Effector CD8-positive, alpha-beta T cell (primary cell): ENCODE data around the gene PACC1.
A peak's percentile ranks its signal among the peaks of the same experiment; 100 is the strongest.

Experiments
- DNase-seq: peaks from one replicate; lab custom pipeline; 2025; lab: John Stamatoyannopoulos, UW

PACC1 gene

GRCh38 chr1:212437179-212437798 lies 22.6 kb upstream of the PACC1 start:
- no peak for DNase-seq

- no peak for DNase-seq
Observed at GRCh38 chr1:212434992-212435391, 20.3 kb upstream of the PACC1 start.

- no peak for DNase-seq
Observed at GRCh38 chr1:212433577-212434462, 19.1 kb upstream of the PACC1 start.

GRCh38 chr1:212432661-212433576 lies 18.2 kb upstream of the PACC1 start, which contains the start of gene NENF:
TSS of gene NENF (plus strand) at chr1:212432920. CDS start at chr1:212432944, 24 bp downstream.
- peak; percentile 49 for DNase-seq

GRCh38 chr1:212432272-212432660 lies 17.6 kb upstream of the PACC1 start:
- no peak for DNase-seq

- no peak for DNase-seq
Observed at GRCh38 chr1:212431644-212432043, 17.0 kb upstream of the PACC1 start.

- no peak for DNase-seq
Observed at GRCh38 chr1:212430955-212431394, 16.3 kb upstream of the PACC1 start.

- DNase-seq, result no peak
Observed at GRCh38 chr1:212430416-212430815, 15.7 kb upstream of the PACC1 start.

GRCh38 chr1:212428496-212428895 lies 13.8 kb upstream of the PACC1 start:
- no peak for DNase-seq

- no peak for DNase-seq
Observed at GRCh38 chr1:212423879-212424278, 9.2 kb upstream of the PACC1 start.

GRCh38 chr1:212421165-212421564 lies 6.5 kb upstream of the PACC1 start:
- DNase-seq, result no peak

GRCh38 chr1:212415107-212415841 lies 588 bp upstream of the PACC1 start:
- DNase-seq, result no peak

- DNase-seq, result no peak
Observed at GRCh38 chr1:212413902-212414327, 771 bp downstream of the PACC1 start.

- no peak for DNase-seq
Observed at GRCh38 chr1:212412374-212412773, 2.3 kb downstream of the PACC1 start.

GRCh38 chr1:212410231-212410820 lies 4.4 kb downstream of the PACC1 start:
- no peak for DNase-seq

- no peak for DNase-seq
Observed at GRCh38 chr1:212402666-212403321, 11.9 kb downstream of the PACC1 start.

- DNase-seq, result no peak
Observed at GRCh38 chr1:212401838-212402582, 12.7 kb downstream of the PACC1 start.

- DNase-seq, result no peak
Observed at GRCh38 chr1:212401042-212401441, 13.6 kb downstream of the PACC1 start.

GRCh38 chr1:212397171-212397570 lies 17.5 kb downstream of the PACC1 start:
- DNase-seq, result no peak

- DNase-seq, result no peak
Observed at GRCh38 chr1:212396638-212397037, 18.0 kb downstream of the PACC1 start.
